HG03378 (cell line): Measurements from ENCODE around the gene MCL1.

Experiments
- ATAC-seq: cut with Tn5 transposase; IDR thresholded peaks from one replicate; pipeline ENCODE4 v1.9.1; 2021; ENCODE audit warnings: mild to moderate bottlenecking, moderate library complexity; ENCODE audit not compliant: unreplicated experiment

The MCL1 gene

GRCh38 chr1:150543500-150544143 is 35.8 kb downstream of the MCL1 start:
- no peak for ATAC-seq

- no peak for ATAC-seq
Measured at GRCh38 chr1:150537732-150538684, 41.4 kb downstream of the MCL1 start.

GRCh38 chr1:150536836-150537731 is 42.3 kb downstream of the MCL1 start:
- ATAC-seq, result no peak

GRCh38 chr1:150535511-150536287 is 43.7 kb downstream of the MCL1 start:
- no peak for ATAC-seq

GRCh38 chr1:150534002-150534401 is 45.4 kb downstream of the MCL1 start:
- no peak for ATAC-seq

GRCh38 chr1:150532860-150533259 is 46.5 kb downstream of the MCL1 start:
- ATAC-seq, result no peak

GRCh38 chr1:150530491-150531159 is 48.8 kb downstream of the MCL1 start:
- ATAC-seq, result no peak

- ATAC-seq, result no peak
Measured at GRCh38 chr1:150529017-150529416, 50.4 kb downstream of the MCL1 start.

- ATAC-seq, result no peak
Measured at GRCh38 chr1:150528196-150528595, 51.2 kb downstream of the MCL1 start.

- ATAC-seq, result no peak
Measured at GRCh38 chr1:150525348-150525747, 54.1 kb downstream of the MCL1 start.
